ENCODE results near the gene RFNG.

RFNG gene

GRCh38 chr17:82016061-82016874, 35.3 kb downstream of the RFNG start:
- DNase-seq, result no peak

GRCh38 chr17:82015311-82015971, 36.2 kb downstream of the RFNG start:
- DNase-seq, result no peak

- DNase-seq, result no peak
Measured at GRCh38 chr17:82014971-82015310, 36.7 kb downstream of the RFNG start.

- peak in 30 of 56 donors; percentile 13 to 75 (median 38) for DNase-seq
Measured at GRCh38 chr17:82014432-82014831, 37.2 kb downstream of the RFNG start.

GRCh38 chr17:82013772-82014321, 37.8 kb downstream of the RFNG start:
- no peak for DNase-seq

- DNase-seq, result peak in 24 of 56 donors; percentile 9 to 70 (median 34)
Measured at GRCh38 chr17:82013341-82013740, 38.3 kb downstream of the RFNG start.

GRCh38 chr17:82012640-82013295, 38.8 kb downstream of the RFNG start:
- DNase-seq, result no peak

- DNase-seq, result no peak
Measured at GRCh38 chr17:82012261-82012639, 39.4 kb downstream of the RFNG start.

GRCh38 chr17:82011617-82012187, 39.9 kb downstream of the RFNG start:
- DNase-seq, result no peak

- DNase-seq, result no peak
Measured at GRCh38 chr17:82010575-82011525, 40.8 kb downstream of the RFNG start.

GRCh38 chr17:82009413-82009812, 42.2 kb downstream of the RFNG start:
- no peak for DNase-seq

- peak in 3 of 56 donors; percentile 8 to 33 (median 31) for DNase-seq
Measured at GRCh38 chr17:82008941-82009405, 42.6 kb downstream of the RFNG start.

- no peak for DNase-seq
Measured at GRCh38 chr17:82008258-82008940, 43.2 kb downstream of the RFNG start.

- DNase-seq, result peak in 3 of 56 donors; percentile 14 to 32 (median 15)
Measured at GRCh38 chr17:82007495-82008257, 43.9 kb downstream of the RFNG start.

- DNase-seq, result no peak
Measured at GRCh38 chr17:82007228-82007494, 44.5 kb downstream of the RFNG start.

- peak in 26 of 56 donors; percentile 11 to 65 (median 27) for DNase-seq
Measured at GRCh38 chr17:82006468-82007227, 45.0 kb downstream of the RFNG start.

- DNase-seq, result no peak
Measured at GRCh38 chr17:82005701-82006348, 45.8 kb downstream of the RFNG start.

Measured in nucleus accumbens (tissue), 56 donors.